Adrenal gland (tissue), 12 donors: Measurements from ENCODE around the gene SLC1A7. TPM values are rescaled to one million over a fixed set of nuclear protein-coding genes. Genes with fewer than 3 reads are reported as not detected.

Source experiments
- DNase-seq, 7 donors: peaks; one replicate each; pipeline ENCODE4 v3.0.0-alpha.2; 2019 to 2020
- H3K27ac ChIP-seq, 5 donors: fragments of 200-600 bp; sonication (generic) in 4 of 5; 1 replicate in 3 of 5; 2 replicates in 2 of 5; pipeline versions ENCODE4 v1.5.1 to v1.8.0; 2016 to 2020; ENCODE audit warnings: mild to moderate bottlenecking in 1 of 5
- H3K27me3 ChIP-seq: fragments of 200-600 bp; 2 replicates; pipeline ENCODE4 v1.8.0; 2021
- H3K36me3 ChIP-seq, 2 donors: fragments of 200-600 bp; replicated peaks in 1 of 2; 1 replicate in 1 of 2; 2 replicates in 1 of 2; pipeline versions ENCODE4 v1.5.1 to v1.8.0; 2018 to 2022
- H3K4me1 ChIP-seq, 2 donors: fragments of 200-600 bp; replicated peaks in 1 of 2; 1 replicate in 1 of 2; 2 replicates in 1 of 2; pipeline versions ENCODE4 v1.5.1 to v1.8.0; 2018 to 2021
- H3K4me3 ChIP-seq, 4 donors: fragments of 200-600 bp; sonication (generic) in 3 of 4; one replicate each; pipeline ENCODE4 v1.5.1; 2016 to 2018
- H3K9me3 ChIP-seq, 3 donors: fragments of 200-600 bp; sonication (generic) in 1 of 3; replicated peaks in 1 of 3; 1 replicate in 2 of 3; 2 replicates in 1 of 3; pipeline versions ENCODE4 v1.5.1 to v1.8.0; 2016 to 2021
- CTCF ChIP-seq, 6 experiments: fragments of 450-650 bp in 4 of 6; fragments of 200-600 bp in 2 of 6; sonication (generic) in 1 of 6; IDR thresholded peaks; 1 replicate in 5 of 6; 2 replicates in 1 of 6; pipeline versions ENCODE4 v1.5.1 to v1.8.0; 2016 to 2021; ENCODE audit warnings: antibody characterized with exemption in 6 of 6, mild to moderate bottlenecking in 2 of 6, moderate library complexity in 1 of 6
- POLR2A ChIP-seq, 2 donors: fragments of 450-650 bp; IDR thresholded peaks; one replicate each; pipeline ENCODE4 v1.6.1; 2017; ENCODE audit warnings: antibody characterized with exemption in 2 of 2, mild to moderate bottlenecking in 2 of 2, moderate library complexity in 1 of 2
- WGBS, 4 donors: extraction: QIAGEN DNeasy Blood & Tissue Kit in 2 of 4; methylation state at CpG; one replicate each; pipeline versions ENCODE4 v1.1.5 to v1.1.7; 2013 to 2017; 5-methylcytosine and 5-hydroxymethylcytosine counted together
- intact Hi-C, 2 donors: fragments of 100-400 bp; cut with DNase I; formaldehyde crosslinking; loops; one replicate each; pipeline versions ENCODE4 v1.14.1 to v1.15.0; 2022 to 2023
- polyA plus RNA-seq, 3 donors: library from polyadenylated mRNA; stranded (reverse); fragments of 200-250 nt in 2 of 3; fragments of 350-450 nt in 1 of 3; fragmentation: Illumina TruSeq in 1 of 3; extraction: RNeasy Lipid Tissue Mini Kit (QIAGEN cat#74804) in 1 of 3; gene quantifications; one replicate each; pipeline ENCODE4 v1.2.3, GENCODE V29; 2013 to 2014
- total RNA-seq, 9 donors: library from RNA; depleted of rRNA in 4 of 9; stranded (reverse); fragments of >200 nt in 4 of 9; fragments of 120-200 nt in 1 of 9; fragmentation: NEBNext Ultra II Directional in 1 of 9; extraction: Animal tissue kit (Norgen Biotek cat#: 25700) in 1 of 9; gene quantifications; one replicate each; pipeline versions ENCODE4 v1.1.0 to v1.2.4, GENCODE V29; 2013 to 2023
- donor health status: healthy with polysubstance abuse.
- donor health status: Bipolar disorder and iron deficiency.
- donor health status: DM: yes; HTN: yes; CAD: no.
- donor health status: DM: no; HTN: no; CAD: no.
- donor health status: DM: no; HTN: no; CAD: no.
- donor health status: DM: yes; HTN: yes; CAD: no.

SLC1A7 gene
- total and polyA plus RNA-seq, 12 donors, result 0.05 to 1.6 (median 0.17) TPM; not detected in 7

- intact Hi-C loops, result no loop called here
- Histone ChIP-seq H3K27me3 (no peaks in the 10 kb centered on the region), H3K36me3 (no peaks in the 10 kb centered on the region), H3K9me3 (no peaks in the 10 kb centered on the region), H3K4me3 (no peak overlapping the region), H3K4me1 (no peaks in the 10 kb centered on the region), H3K27ac (no peak overlapping the region)
- TF ChIP-seq CTCF (IDR thresholded peaks at IDR 0.05) (no peak), POLR2A (IDR thresholded peaks at IDR 0.05) (no peak)
- DNase-seq, result no peak
- 77 to 93% (median 87%) methylated on average over 4 to 15 of the region's 15 CpGs for WGBS, 4 donors
Observed at GRCh38 chr1:53080769-53081168, 61.7 kb downstream of the SLC1A7 start.

GRCh38 chr1:53080041-53080440, 62.4 kb downstream of the SLC1A7 start:
- 49 to 67% (median 57%) methylated on average over 3 of the region's 3 CpGs for WGBS, 4 donors
- intact Hi-C loops, result no loop called here
- DNase-seq, result no peak
- no peak overlapping the region for H3K27ac ChIP-seq
- H3K9me3 ChIP-seq, result no peaks in the 10 kb centered on the region
- H3K27me3 ChIP-seq, result no peaks in the 10 kb centered on the region
- H3K4me1 ChIP-seq, result no peaks in the 10 kb centered on the region
- no peak overlapping the region for H3K4me3 ChIP-seq
- TF ChIP-seq POLR2A (IDR thresholded peaks at IDR 0.05) (no peak), CTCF (IDR thresholded peaks at IDR 0.05) (no peak)
- no peaks in the 10 kb centered on the region for H3K36me3 ChIP-seq

- H3K4me1 ChIP-seq, result no peaks in the 10 kb centered on the region
- no peak overlapping the region for H3K27ac ChIP-seq
- TF ChIP-seq POLR2A (IDR thresholded peaks at IDR 0.05) (no peak), CTCF (IDR thresholded peaks at IDR 0.05) (no peak)
- H3K27me3 ChIP-seq, result no peaks in the 10 kb centered on the region
- no peak for DNase-seq
- intact Hi-C loops, result no loop called here
- no peaks in the 10 kb centered on the region for H3K9me3 ChIP-seq
- no peaks in the 10 kb centered on the region for H3K36me3 ChIP-seq
- H3K4me3 ChIP-seq, result no peak overlapping the region
- WGBS, 4 donors, result 84 to 94% (median 89%) methylated on average over 4 of the region's 4 CpGs
Observed at GRCh38 chr1:53079251-53079650, 63.2 kb downstream of the SLC1A7 start.

- no peak for DNase-seq
- no peak for TF ChIP-seq POLR2A (IDR thresholded peaks at IDR 0.05)
- no peak for TF ChIP-seq CTCF (IDR thresholded peaks at IDR 0.05)
- no peaks in the 10 kb centered on the region for H3K36me3 ChIP-seq
- no peak overlapping the region for H3K27ac ChIP-seq
- intact Hi-C loops, result no loop called here
- H3K4me3 ChIP-seq, result no peak overlapping the region
- H3K9me3 ChIP-seq, result no peaks in the 10 kb centered on the region
- no peaks in the 10 kb centered on the region for H3K4me1 ChIP-seq
- no peaks in the 10 kb centered on the region for H3K27me3 ChIP-seq
- WGBS, 4 donors, result 89 to 96% (median 95%) methylated on average over 22 to 46 of the region's 46 CpGs
Observed at GRCh38 chr1:53078333-53079101, 63.9 kb downstream of the SLC1A7 start.
